ENCODE data around the gene SP8. TPM values are rescaled to one million over a fixed set of nuclear protein-coding genes. Genes with fewer than 3 reads are reported as not detected.
A peak's percentile ranks its signal among the peaks of the same experiment; 100 is the strongest.

The SP8 gene
- total RNA-seq, 1 experiment from 2014 or later = not detected

DNA sequence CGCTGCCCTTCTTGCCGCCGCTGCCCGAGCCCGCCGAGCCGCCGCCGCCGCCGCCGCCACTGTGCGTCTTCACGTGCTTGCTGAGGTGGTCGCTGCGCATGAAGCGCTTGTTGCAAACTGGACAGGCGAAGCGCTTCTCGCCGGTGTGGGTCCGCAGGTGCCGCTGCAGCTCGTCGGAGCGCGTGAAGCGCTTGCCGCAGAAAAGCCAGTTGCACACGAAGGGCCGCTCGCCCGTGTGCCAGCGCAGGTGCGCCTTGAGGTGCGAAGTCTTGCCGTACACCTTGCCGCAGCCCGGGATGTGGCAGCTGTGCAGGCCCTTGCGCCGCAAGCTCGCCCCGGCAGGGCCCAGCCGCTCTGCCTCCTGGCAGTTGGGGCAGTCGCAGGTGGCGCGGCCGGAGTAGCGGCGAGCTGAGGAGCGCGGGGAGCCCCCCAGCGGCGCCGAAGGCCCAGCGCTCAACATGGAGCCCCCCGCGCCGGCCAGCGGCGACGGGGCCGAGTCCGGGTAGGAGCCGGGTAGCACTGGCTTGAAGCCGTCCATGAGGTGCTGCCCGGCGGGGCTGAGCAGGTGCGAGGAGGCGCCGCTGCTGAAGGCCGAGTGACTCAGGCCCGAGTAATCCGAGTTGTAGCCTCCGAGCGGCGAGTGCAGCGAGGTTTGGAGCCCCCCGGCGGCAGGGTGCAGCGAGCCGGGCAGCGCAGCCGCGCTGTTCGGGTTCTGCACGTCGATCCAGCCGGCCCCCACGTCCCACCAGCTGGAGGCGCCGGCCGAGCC lies 2.1 kb downstream of the SP8 start:
- ChIA-PET CTCF (no interaction called here), POLR2A (no interaction called here)
- no TSS peak for BruUV-seq (replicated peaks)
- Histone ChIP-seq H3K27ac (ENCODE audit: low read length) (no peak overlapping the region), H3K4me1 (ENCODE audit: control insufficient read depth, insufficient read depth, low read length) (no peaks in the 10 kb centered on the region), H3K4me3 (ENCODE audit: low read depth in 2 of 2, low read length in 2 of 2) (peak overlapping the region; percentile 9 to 24; a peak in 3 of 4 replicates), H3K9me3 (ENCODE audit: control insufficient read depth, insufficient read depth, low read depth, low read length) (no peaks in the 10 kb centered on the region), H3K36me3 (ENCODE audit: control insufficient read depth, insufficient read depth, low read length) (no peaks in the 10 kb centered on the region), H3K27me3 (ENCODE audit: control insufficient read depth, insufficient read depth, low read length) (peaks cover 31% of the 10 kb centered on the region)
- intact Hi-C loops (cut with micrococcal nuclease; ENCODE audit: unreplicated experiment) (no loop called here), in situ Hi-C loops (cut with HindIII; ENCODE audit: low pct_unique_long_range_greater_than_20kb, low sequenced_read_pairs) (no loop called here)
- DNase-seq (ENCODE audit: low read depth, low spot score) (no peak), ATAC-seq (peak; percentile 81)
- TF ChIP-seq TCF7L2 (IDR thresholded peaks at IDR 0.05; ENCODE audit: low read depth, low read length) = no peak
- TF ChIP-seq CTCF (IDR thresholded peaks at IDR 0.05) = peak; percentile 57

- in situ Hi-C loops (cut with HindIII; ENCODE audit: low pct_unique_long_range_greater_than_20kb, low sequenced_read_pairs) = no loop called here
These were observed 2.8 kb downstream of the SP8 start for GRCh38 chr7:20783700-20784387.

More at GRCh38 chr7:20783700-20784387, 2.8 kb downstream of the SP8 start:
- H3K9me3 ChIP-seq (ENCODE audit: control insufficient read depth, insufficient read depth, low read depth, low read length) = no peaks in the 10 kb centered on the region
- H3K4me3 ChIP-seq (ENCODE audit: low read depth in 2 of 2, low read length in 2 of 2) = no peak overlapping the region
- H3K27me3 ChIP-seq (ENCODE audit: control insufficient read depth, insufficient read depth, low read length) = peaks cover 24% of the 10 kb centered on the region
- no peaks in the 10 kb centered on the region for H3K36me3 ChIP-seq (ENCODE audit: control insufficient read depth, insufficient read depth, low read length)
- intact Hi-C loops (cut with micrococcal nuclease; ENCODE audit: unreplicated experiment) = no loop called here
- ATAC-seq = no peak
- no peak overlapping the region for H3K27ac ChIP-seq (ENCODE audit: low read length)
- BruUV-seq (replicated peaks) = no TSS peak
- no peaks in the 10 kb centered on the region for H3K4me1 ChIP-seq (ENCODE audit: control insufficient read depth, insufficient read depth, low read length)
- ChIA-PET CTCF (no interaction called here), POLR2A (no interaction called here)
- no peak for DNase-seq (ENCODE audit: low read depth, low spot score)
- TF ChIP-seq, protein P1, sequence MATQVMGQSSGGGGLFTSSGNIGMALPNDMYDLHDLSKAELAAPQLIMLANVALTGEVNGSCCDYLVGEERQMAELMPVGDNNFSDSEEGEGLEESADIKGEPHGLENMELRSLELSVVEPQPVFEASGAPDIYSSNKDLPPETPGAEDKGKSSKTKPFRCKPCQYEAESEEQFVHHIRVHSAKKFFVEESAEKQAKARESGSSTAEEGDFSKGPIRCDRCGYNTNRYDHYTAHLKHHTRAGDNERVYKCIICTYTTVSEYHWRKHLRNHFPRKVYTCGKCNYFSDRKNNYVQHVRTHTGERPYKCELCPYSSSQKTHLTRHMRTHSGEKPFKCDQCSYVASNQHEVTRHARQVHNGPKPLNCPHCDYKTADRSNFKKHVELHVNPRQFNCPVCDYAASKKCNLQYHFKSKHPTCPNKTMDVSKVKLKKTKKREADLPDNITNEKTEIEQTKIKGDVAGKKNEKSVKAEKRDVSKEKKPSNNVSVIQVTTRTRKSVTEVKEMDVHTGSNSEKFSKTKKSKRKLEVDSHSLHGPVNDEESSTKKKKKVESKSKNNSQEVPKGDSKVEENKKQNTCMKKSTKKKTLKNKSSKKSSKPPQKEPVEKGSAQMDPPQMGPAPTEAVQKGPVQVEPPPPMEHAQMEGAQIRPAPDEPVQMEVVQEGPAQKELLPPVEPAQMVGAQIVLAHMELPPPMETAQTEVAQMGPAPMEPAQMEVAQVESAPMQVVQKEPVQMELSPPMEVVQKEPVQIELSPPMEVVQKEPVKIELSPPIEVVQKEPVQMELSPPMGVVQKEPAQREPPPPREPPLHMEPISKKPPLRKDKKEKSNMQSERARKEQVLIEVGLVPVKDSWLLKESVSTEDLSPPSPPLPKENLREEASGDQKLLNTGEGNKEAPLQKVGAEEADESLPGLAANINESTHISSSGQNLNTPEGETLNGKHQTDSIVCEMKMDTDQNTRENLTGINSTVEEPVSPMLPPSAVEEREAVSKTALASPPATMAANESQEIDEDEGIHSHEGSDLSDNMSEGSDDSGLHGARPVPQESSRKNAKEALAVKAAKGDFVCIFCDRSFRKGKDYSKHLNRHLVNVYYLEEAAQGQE (IDR thresholded peaks at IDR 0.05; ENCODE audit: insufficient read depth in 1 of 2, low read depth in 2 of 2, low read length in 1 of 2) = no peak
- no peak for TF ChIP-seq SIN3A (IDR thresholded peaks at IDR 0.05; ENCODE audit: borderline replicate concordance, insufficient read depth, low read depth, low read length)
- no peak for TF ChIP-seq CTCF (IDR thresholded peaks at IDR 0.05)
- TF ChIP-seq POLR2AphosphoS5 (IDR thresholded peaks at IDR 0.05; ENCODE audit: low read depth, low read length) = no peak
- TF ChIP-seq TCF7L2 (IDR thresholded peaks at IDR 0.05; ENCODE audit: low read depth, low read length) = no peak
